HL-60 (cell line): Measurements from ENCODE around the gene TPCN1.

Experiments
- DNase-seq, 2 experiments: peaks; one replicate each; pipeline ENCODE4 v3.0.0-alpha.2; 2010 to 2020; ENCODE audit warnings: low read depth in 1 of 2, low spot score in 1 of 2
- H3K27ac ChIP-seq: fragments of 250-450 bp; sonication (Bioruptor Pico); replicated peaks from 2 replicates; pipeline ENCODE4 v1.5.1; 2020; ENCODE audit warnings: mild to moderate bottlenecking, moderate library complexity
- H3K27me3 ChIP-seq: fragments of 250-450 bp; sonication (Bioruptor Pico); 2 replicates; pipeline ENCODE4 v1.5.1; 2021; ENCODE audit warnings: mild to moderate bottlenecking, moderate library complexity; ENCODE audit not compliant: insufficient read depth, poor library complexity, severe bottlenecking
- H3K4me3 ChIP-seq: replicated peaks from 2 replicates; pipeline ENCODE4 v1.5.1; 2011; ENCODE audit warnings: mild to moderate bottlenecking, control low read depth, low read length; ENCODE audit not compliant: insufficient read depth
- CTCF ChIP-seq: IDR thresholded peaks from one replicate; pipeline ENCODE4 v1.5.1; 2011; ENCODE audit warnings: low read length, control low read depth, inconsistent platforms; ENCODE audit not compliant: insufficient read depth
- GABPA ChIP-seq: IDR thresholded peaks from 2 replicates; pipeline ENCODE4 v1.6.1; 2012; ENCODE audit warnings: low read depth
- POLR2AphosphoS5 ChIP-seq: IDR thresholded peaks from 2 replicates; pipeline ENCODE4 v1.6.1; 2012; ENCODE audit warnings: low read depth
- REST ChIP-seq: IDR thresholded peaks from 2 replicates; pipeline ENCODE4 v1.6.1; 2012; ENCODE audit warnings: low read depth; ENCODE audit not compliant: insufficient replicate concordance
- SPI1 ChIP-seq: IDR thresholded peaks from 2 replicates; pipeline ENCODE4 v1.6.1; 2012; ENCODE audit warnings: low read depth, mild to moderate bottlenecking, borderline replicate concordance

The TPCN1 gene

GRCh38 chr12:113266106-113266895 lies 45.0 kb downstream of the TPCN1 start:
- DNase-seq, result no peak
- Histone ChIP-seq H3K27ac (no peak overlapping the region), H3K27me3 (no peaks in the 10 kb centered on the region)

GRCh38 chr12:113267621-113268020 lies 46.4 kb downstream of the TPCN1 start:
- Histone ChIP-seq H3K4me3 (no peak overlapping the region), H3K27me3 (no peaks in the 10 kb centered on the region), H3K27ac (no peak overlapping the region)
- DNase-seq, result no peak
- TF ChIP-seq GABPA (no peak), CTCF (no peak), POLR2AphosphoS5 (no peak), SPI1 (no peak)

More at GRCh38 chr12:113266106-113266895, 45.0 kb downstream of the TPCN1 start:
- TF ChIP-seq GABPA (no peak), CTCF (no peak), POLR2AphosphoS5 (no peak), SPI1 (no peak), REST (no peak)
- no peak overlapping the region for H3K4me3 ChIP-seq

- no peak overlapping the region for H3K4me3 ChIP-seq
- no peak overlapping the region for H3K27ac ChIP-seq
- H3K27me3 ChIP-seq, result no peaks in the 10 kb centered on the region
- no peak for TF ChIP-seq REST
- TF ChIP-seq CTCF, result no peak
- no peak for TF ChIP-seq POLR2AphosphoS5
- no peak for TF ChIP-seq SPI1
- no peak for TF ChIP-seq GABPA
- no peak for DNase-seq
Observed at GRCh38 chr12:113268136-113268535, 46.9 kb downstream of the TPCN1 start.

GRCh38 chr12:113268621-113269020 lies 47.4 kb downstream of the TPCN1 start:
- no peak for TF ChIP-seq REST
- no peak for TF ChIP-seq CTCF
- no peak for TF ChIP-seq SPI1
- TF ChIP-seq GABPA, result no peak
- TF ChIP-seq POLR2AphosphoS5, result no peak

More at GRCh38 chr12:113268621-113269020, 47.4 kb downstream of the TPCN1 start:
- Histone ChIP-seq H3K4me3 (no peak overlapping the region), H3K27me3 (no peaks in the 10 kb centered on the region), H3K27ac (no peak overlapping the region)
- no peak for DNase-seq
